Trophoblast cell (in vitro differentiated cells and primary cell): Measurements from ENCODE around the gene PCGF2.

ENCODE experiments used
- DNase-seq, 2 donors: peaks; one replicate each; pipeline ENCODE4 v3.0.0-alpha.2; 2016
- H2AFZ ChIP-seq: 2 replicates; pipeline ENCODE4 v1.6.1; 2013; ENCODE audit warnings: low read length, moderate library complexity, mild to moderate bottlenecking; ENCODE audit not compliant: insufficient read depth, poor library complexity
- H2AK5ac ChIP-seq: 2 replicates; pipeline ENCODE4 v1.6.1; 2013; ENCODE audit warnings: mild to moderate bottlenecking, low read length
- H2BK120ac ChIP-seq: 2 replicates; pipeline ENCODE4 v1.6.1; 2013; ENCODE audit warnings: low read length, mild to moderate bottlenecking, moderate library complexity; ENCODE audit not compliant: insufficient read depth, poor library complexity
- H2BK12ac ChIP-seq: 2 replicates; pipeline ENCODE4 v1.6.1; 2013; ENCODE audit warnings: mild to moderate bottlenecking, low read length, moderate library complexity
- H2BK5ac ChIP-seq: 2 replicates; pipeline ENCODE4 v1.6.1; 2013; ENCODE audit warnings: low read length, low read depth, moderate library complexity, mild to moderate bottlenecking; ENCODE audit not compliant: poor library complexity
- H3K14ac ChIP-seq: 2 replicates; pipeline ENCODE4 v1.6.1; 2013; ENCODE audit warnings: mild to moderate bottlenecking, low read length
- H3K18ac ChIP-seq: 2 replicates; pipeline ENCODE4 v1.6.1; 2013; ENCODE audit warnings: mild to moderate bottlenecking, low read length
- H3K23ac ChIP-seq: 2 replicates; pipeline ENCODE4 v1.6.1; 2013; ENCODE audit warnings: low read length
- H3K27ac ChIP-seq: 2 replicates; pipeline ENCODE4 v1.5.1; 2013; ENCODE audit warnings: low read depth, mild to moderate bottlenecking, inconsistent platforms, low read length, moderate library complexity
- H3K27me3 ChIP-seq: 2 replicates; pipeline ENCODE4 v1.6.1; 2013; ENCODE audit warnings: inconsistent platforms, mild to moderate bottlenecking, low read length, moderate library complexity; ENCODE audit not compliant: insufficient read depth
- H3K36me3 ChIP-seq, 2 experiments: 1 replicate in 1 of 2; 2 replicates in 1 of 2; pipeline ENCODE4 v1.6.1; 2013; ENCODE audit warnings: low read length in 2 of 2, mild to moderate bottlenecking in 2 of 2, moderate library complexity in 1 of 2; ENCODE audit not compliant: insufficient read depth in 2 of 2, control insufficient read depth in 1 of 2
- H3K4ac ChIP-seq: 2 replicates; pipeline ENCODE4 v1.6.1; 2013; ENCODE audit warnings: low read depth, mild to moderate bottlenecking, low read length, moderate library complexity
- H3K4me1 ChIP-seq, 2 experiments: 1 replicate in 1 of 2; 2 replicates in 1 of 2; pipeline ENCODE4 v1.6.1; 2013; ENCODE audit warnings: low read length in 2 of 2, mild to moderate bottlenecking in 2 of 2, moderate library complexity in 1 of 2; ENCODE audit not compliant: insufficient read depth in 2 of 2, control insufficient read depth in 1 of 2
- H3K4me2 ChIP-seq: 2 replicates; pipeline ENCODE4 v1.6.1; 2013; ENCODE audit warnings: inconsistent platforms, mild to moderate bottlenecking, low read length, moderate library complexity
- H3K4me3 ChIP-seq: 2 replicates; pipeline ENCODE4 v1.5.1; 2013; ENCODE audit warnings: mild to moderate bottlenecking, low read depth, low read length, inconsistent platforms
- H3K79me1 ChIP-seq: one replicate; pipeline ENCODE4 v1.6.1; 2013; ENCODE audit warnings: low read length
- H3K79me2 ChIP-seq: 2 replicates; pipeline ENCODE4 v1.6.1; 2013; ENCODE audit warnings: low read length, mild to moderate bottlenecking; ENCODE audit not compliant: control insufficient read depth, insufficient read depth, poor library complexity
- H3K9ac ChIP-seq: 2 replicates; pipeline ENCODE4 v1.6.1; 2013; ENCODE audit warnings: mild to moderate bottlenecking, low read length
- H3K9me3 ChIP-seq: 2 replicates; pipeline ENCODE4 v1.6.1; 2013; ENCODE audit warnings: low read depth, mild to moderate bottlenecking, control low read depth, inconsistent platforms, low read length; ENCODE audit not compliant: insufficient read depth
- H4K12ac ChIP-seq: 2 replicates; pipeline ENCODE4 v1.6.1; 2013; ENCODE audit warnings: low read depth, mild to moderate bottlenecking, low read length, moderate library complexity
- H4K8ac ChIP-seq: 2 replicates; pipeline ENCODE4 v1.6.1; 2013; ENCODE audit warnings: low read depth, mild to moderate bottlenecking, low read length, moderate library complexity
- H4K91ac ChIP-seq: one replicate; pipeline ENCODE4 v1.6.1; 2013; ENCODE audit warnings: low read depth, mild to moderate bottlenecking, low read length, moderate library complexity
- WGBS: extraction: QIAGEN DNeasy Blood & Tissue Kit; methylation state at CpG from one replicate; pipeline ENCODE4 v1.1.7; 2013; ENCODE audit warnings: missing lambda C conversion rate; ENCODE audit not compliant: insufficient read length, insufficient coverage; ENCODE audit errors: extremely low coverage; 5-methylcytosine and 5-hydroxymethylcytosine counted together

PCGF2 gene

GRCh38 chr17:38701504-38702165, 46.5 kb downstream of the PCGF2 start:
- H3K4ac ChIP-seq: peak overlapping the region; percentile 2
- peak overlapping the region; percentile 14 for H3K18ac ChIP-seq
- H2AK5ac ChIP-seq: no peak overlapping the region
- H3K27ac ChIP-seq: peak overlapping the region; percentile 46
- H3K79me2 ChIP-seq: peaks cover 6% of the 10 kb centered on the region
- peak; percentile 76 for DNase-seq
- WGBS: no CpG with 5 or more reads among the region's 25 CpGs
- peak overlapping the region; percentile 65 for H3K4me3 ChIP-seq
- peak overlapping the region; percentile 51 for H2BK12ac ChIP-seq
- no peak overlapping the region for H3K23ac ChIP-seq
- peak overlapping the region; percentile 53 for H4K91ac ChIP-seq
- H3K27me3 ChIP-seq: peaks cover 3% of the 10 kb centered on the region
- no peaks in the 10 kb centered on the region for H3K36me3 ChIP-seq
- peak overlapping the region; percentile 34 for H4K12ac ChIP-seq
- peak overlapping the region; percentile 61 for H3K14ac ChIP-seq
- H2AFZ ChIP-seq: peak overlapping the region; percentile 27
- H3K4me2 ChIP-seq: peak overlapping the region; percentile 67
- peak overlapping the region; percentile 34 for H2BK5ac ChIP-seq
- no peaks in the 10 kb centered on the region for H3K9me3 ChIP-seq
- H3K79me1 ChIP-seq: peaks cover 30% of the 10 kb centered on the region
- H2BK120ac ChIP-seq: peak overlapping the region; percentile 46
- H4K8ac ChIP-seq: peak overlapping the region; percentile 82
- H3K4me1 ChIP-seq: peaks cover 17 to 34% of the 10 kb centered on the region in 2 experiments
- H3K9ac ChIP-seq: no peak overlapping the region

GRCh38 chr17:38698760-38699159, 49.4 kb downstream of the PCGF2 start:
- H4K12ac ChIP-seq: no peak overlapping the region
- no peaks in the 10 kb centered on the region for H3K9me3 ChIP-seq
- H3K4me3 ChIP-seq: no peak overlapping the region
- peaks cover 10 to 24% of the 10 kb centered on the region in 2 experiments for H3K4me1 ChIP-seq
- no peak overlapping the region for H3K23ac ChIP-seq
- H3K79me1 ChIP-seq: peaks cover 16% of the 10 kb centered on the region
- H3K4me2 ChIP-seq: no peak overlapping the region
- no peak overlapping the region for H2AK5ac ChIP-seq
- DNase-seq: peak in 1 of 2 donors; percentile 5
- H3K27me3 ChIP-seq: peaks cover 3% of the 10 kb centered on the region
- no peaks in the 10 kb centered on the region for H3K36me3 ChIP-seq
- H3K18ac ChIP-seq: no peak overlapping the region
- H2BK12ac ChIP-seq: no peak overlapping the region
- no peak overlapping the region for H2BK5ac ChIP-seq
- no peak overlapping the region for H3K27ac ChIP-seq
- H3K79me2 ChIP-seq: no peaks in the 10 kb centered on the region
- no peak overlapping the region for H3K4ac ChIP-seq
- H4K8ac ChIP-seq: no peak overlapping the region
- no peak overlapping the region for H4K91ac ChIP-seq
- no peak overlapping the region for H3K9ac ChIP-seq
- H3K14ac ChIP-seq: no peak overlapping the region
- no peak overlapping the region for H2AFZ ChIP-seq
- WGBS: no CpG with 5 or more reads among the region's 5 CpGs
- H2BK120ac ChIP-seq: no peak overlapping the region

GRCh38 chr17:38697061-38697820, 50.9 kb downstream of the PCGF2 start:
- Histone ChIP-seq H3K4me2 (no peak overlapping the region), H3K9me3 (no peaks in the 10 kb centered on the region), H3K4me3 (no peak overlapping the region), H3K9ac (no peak overlapping the region), H3K4me1 (peaks cover 8 to 16% of the 10 kb centered on the region in 2 experiments), H2AK5ac (no peak overlapping the region), H3K27me3 (peaks cover 3% of the 10 kb centered on the region), H4K91ac (no peak overlapping the region), H4K8ac (no peak overlapping the region), H3K27ac (no peak overlapping the region), H3K23ac (no peak overlapping the region), H3K36me3 (no peaks in the 10 kb centered on the region), H3K18ac (no peak overlapping the region), H3K14ac (no peak overlapping the region), H3K4ac (no peak overlapping the region), H2AFZ (no peak overlapping the region), H3K79me1 (peaks cover 10% of the 10 kb centered on the region), H3K79me2 (no peaks in the 10 kb centered on the region), H2BK120ac (no peak overlapping the region), H4K12ac (no peak overlapping the region), H2BK12ac (no peak overlapping the region), H2BK5ac (no peak overlapping the region)
- no CpG with 5 or more reads among the region's 4 CpGs for WGBS
- DNase-seq: no peak

- H3K9ac ChIP-seq: no peak overlapping the region
- DNase-seq: no peak
- no CpG with 5 or more reads among the region's 12 CpGs for WGBS
- no peak overlapping the region for H4K8ac ChIP-seq
- H3K27ac ChIP-seq: no peak overlapping the region
- H2BK12ac ChIP-seq: no peak overlapping the region
- H2BK5ac ChIP-seq: no peak overlapping the region
- no peak overlapping the region for H2BK120ac ChIP-seq
- no peak overlapping the region for H4K12ac ChIP-seq
- no peak overlapping the region for H3K4me2 ChIP-seq
- H2AK5ac ChIP-seq: no peak overlapping the region
- H3K4me1 ChIP-seq: peaks cover 0 to 1% of the 10 kb centered on the region in 2 experiments
- H3K4me3 ChIP-seq: no peak overlapping the region
- no peak overlapping the region for H3K23ac ChIP-seq
- H3K79me1 ChIP-seq: no peaks in the 10 kb centered on the region
- no peak overlapping the region for H3K18ac ChIP-seq
- no peaks in the 10 kb centered on the region for H3K36me3 ChIP-seq
- no peak overlapping the region for H2AFZ ChIP-seq
- H3K4ac ChIP-seq: no peak overlapping the region
- H3K14ac ChIP-seq: no peak overlapping the region
- peaks cover 1% of the 10 kb centered on the region for H3K27me3 ChIP-seq
- no peaks in the 10 kb centered on the region for H3K79me2 ChIP-seq
- no peaks in the 10 kb centered on the region for H3K9me3 ChIP-seq
- no peak overlapping the region for H4K91ac ChIP-seq
Observed at GRCh38 chr17:38693700-38694329, 54.3 kb downstream of the PCGF2 start.
